IPS-NIHi7 (cell line): ENCODE measurements around the gene NR5A2.

Source experiments
- DNase-seq: peaks from one replicate; pipeline ENCODE4 v3.0.0; 2012; ENCODE audit warnings: mixed read lengths; ENCODE audit errors: extremely low spot score

NR5A2 gene

DNA sequence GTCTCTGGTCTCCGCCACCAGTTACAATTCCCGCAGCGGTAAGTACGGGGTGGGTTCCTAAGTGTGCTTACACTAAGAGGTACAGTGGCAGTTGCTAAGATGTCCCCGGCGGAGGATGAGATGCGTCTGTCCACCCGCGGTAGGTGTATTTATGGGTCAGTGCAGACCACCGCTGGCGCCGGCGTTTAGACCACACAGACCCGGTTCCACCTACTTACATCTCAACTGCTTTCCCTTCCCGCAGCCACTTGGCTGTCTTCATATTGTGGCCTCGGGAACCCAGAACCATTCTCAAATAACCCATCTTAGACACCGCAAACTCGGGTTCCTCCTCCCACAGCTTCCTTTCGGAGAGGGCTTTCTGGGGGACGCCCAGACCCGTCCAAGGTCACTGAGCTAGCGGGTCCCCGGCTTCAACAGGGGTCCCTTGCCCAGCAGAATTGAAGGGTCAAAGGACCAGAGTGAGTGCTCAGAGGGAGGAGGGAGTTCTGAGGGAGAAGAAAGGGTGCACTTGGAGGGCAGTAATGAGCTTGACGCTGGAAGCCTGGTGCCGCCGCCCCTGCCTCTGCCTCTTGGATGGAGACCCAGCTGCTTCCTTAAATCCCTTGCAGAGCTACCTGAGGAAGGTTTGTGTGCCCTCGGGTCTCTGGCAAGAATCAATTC lies 8.6 kb downstream of the NR5A2 start:
- peak; percentile 41 for DNase-seq

GRCh38 chr1:200036619-200037270 lies 9.2 kb downstream of the NR5A2 start:
- no peak for DNase-seq

DNA sequence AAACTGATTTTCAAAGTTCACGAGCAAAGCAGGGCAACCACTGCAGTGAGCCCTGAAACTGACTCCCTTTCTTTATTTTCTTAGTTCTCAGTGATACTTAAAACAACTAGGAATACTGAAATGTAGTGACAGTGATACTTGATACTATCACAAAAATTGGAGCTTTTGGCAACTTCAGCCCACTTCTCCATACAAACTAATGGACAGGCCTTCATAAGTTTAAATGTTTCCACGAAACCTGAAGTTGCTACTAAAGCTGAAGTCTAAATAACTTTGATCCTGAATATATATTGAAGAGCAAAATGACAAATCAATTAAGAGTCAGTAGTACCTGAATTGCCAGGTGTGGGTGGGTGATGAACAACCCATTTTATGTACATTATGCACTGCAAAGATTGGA lies 10.0 kb downstream of the NR5A2 start:
- DNase-seq = no peak

DNA sequence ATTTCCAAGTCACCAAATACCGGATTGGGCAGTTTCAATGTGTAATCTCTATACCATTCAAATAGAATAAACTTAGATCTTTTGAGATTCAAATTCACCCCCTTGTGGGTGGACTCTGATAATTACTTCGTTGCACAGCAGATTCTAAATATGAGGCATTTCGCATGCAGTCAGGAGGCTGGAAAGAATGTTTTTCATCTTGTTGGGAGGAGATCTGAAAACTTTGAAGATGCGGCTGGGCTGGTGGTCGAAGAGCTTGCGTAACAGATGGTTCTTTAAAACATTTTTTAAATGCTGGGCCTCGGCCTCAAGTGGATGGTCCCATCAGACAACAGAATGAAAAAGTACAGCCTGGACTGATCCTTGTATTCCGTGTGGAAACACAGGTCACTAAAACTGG lies 10.4 kb downstream of the NR5A2 start:
- no peak for DNase-seq

DNA sequence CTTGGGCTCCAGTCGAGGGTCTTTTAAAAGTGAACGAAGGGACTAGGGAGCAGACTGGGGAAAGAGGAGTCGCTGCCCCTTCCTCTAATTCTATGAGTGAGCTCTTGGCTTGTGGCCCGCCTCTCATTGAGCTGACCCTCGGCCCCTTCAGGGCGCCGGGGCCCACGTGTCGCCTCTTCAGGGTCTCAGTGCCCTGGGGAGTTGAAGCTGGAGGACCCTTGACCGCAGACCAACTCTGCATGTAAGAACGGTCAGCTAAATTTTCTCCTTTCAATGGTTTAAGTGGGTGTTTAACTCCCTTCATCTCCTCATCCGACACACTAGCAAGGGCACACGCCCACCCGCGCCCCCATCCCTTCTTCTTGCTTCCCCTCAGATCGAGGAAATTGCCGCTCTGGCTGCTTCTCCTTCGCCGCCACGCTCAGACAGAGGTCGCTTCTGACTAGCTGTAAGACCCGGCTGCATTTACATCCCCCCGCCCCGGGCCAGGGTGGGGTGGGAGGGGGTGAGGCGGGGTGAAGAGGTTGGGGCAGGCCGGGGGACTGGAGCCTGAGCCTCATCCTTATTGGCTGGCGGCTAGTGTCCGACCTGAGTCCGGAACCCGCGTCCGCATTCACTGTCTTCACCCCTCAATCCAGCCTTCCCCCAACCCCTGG lies 10.9 kb downstream of the NR5A2 start:
- DNase-seq = peak; percentile 90

GRCh38 chr1:200038981-200039848 lies 11.7 kb downstream of the NR5A2 start:
- DNase-seq = peak; percentile 63

DNA sequence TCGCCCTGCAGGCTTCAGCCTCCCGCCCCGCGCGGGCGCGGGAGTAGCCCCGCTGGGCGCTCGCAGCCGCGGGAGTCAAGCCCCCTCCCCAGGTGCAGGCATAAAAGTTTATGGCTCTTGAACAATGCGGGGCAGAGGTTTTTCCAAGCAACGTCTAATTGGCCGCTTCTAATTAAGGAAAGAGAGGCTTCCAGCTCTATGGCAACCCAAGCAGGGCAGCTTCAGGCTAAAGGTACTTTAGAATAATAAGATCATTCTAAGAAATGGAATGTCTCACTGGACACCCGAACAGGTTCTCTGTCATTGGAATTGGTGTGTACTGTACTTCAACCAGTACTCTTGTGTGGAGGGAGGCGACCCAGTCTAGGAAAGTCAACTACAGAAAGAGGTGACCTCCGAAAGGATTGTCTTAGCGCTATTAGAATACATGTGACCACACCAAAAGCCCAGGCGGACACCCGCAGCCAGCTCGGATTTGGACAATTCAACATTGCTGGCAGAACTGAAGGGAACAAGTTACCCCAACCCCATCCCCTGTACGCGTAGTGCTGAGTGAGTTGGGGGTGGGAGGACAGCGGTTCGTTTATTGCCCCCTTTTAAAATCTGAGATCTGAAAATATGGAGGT lies 12.5 kb downstream of the NR5A2 start:
- no peak for DNase-seq

- peak; percentile 48 for DNase-seq
Observed at GRCh38 chr1:200040481-200041138, 13.1 kb downstream of the NR5A2 start.

- no peak for DNase-seq
Observed at GRCh38 chr1:200041337-200042118, 14.0 kb downstream of the NR5A2 start.

DNA sequence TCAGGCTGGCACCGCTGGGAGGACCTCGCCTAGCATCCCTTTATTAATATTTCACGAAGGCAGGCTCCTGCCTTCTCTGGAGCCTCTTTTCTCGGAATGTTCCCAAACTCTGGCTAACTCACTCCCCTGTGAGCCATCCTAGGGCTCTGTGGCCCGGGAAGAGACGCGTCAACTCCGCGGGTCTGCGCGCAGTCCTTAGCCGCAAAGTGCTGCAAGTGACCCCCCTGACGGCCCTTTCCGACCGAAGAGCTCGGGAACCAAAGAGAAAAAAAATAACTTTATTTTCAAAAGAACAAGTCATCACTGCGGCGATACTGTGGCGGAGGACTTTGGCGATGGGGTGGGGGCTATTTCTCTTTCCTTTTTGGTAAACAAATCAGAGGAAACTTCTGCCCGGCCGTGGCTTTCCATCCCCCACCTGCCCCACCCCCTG lies 14.6 kb downstream of the NR5A2 start:
- DNase-seq = no peak

GRCh38 chr1:200042552-200043335 lies 15.2 kb downstream of the NR5A2 start:
- DNase-seq = peak; percentile 35

DNA sequence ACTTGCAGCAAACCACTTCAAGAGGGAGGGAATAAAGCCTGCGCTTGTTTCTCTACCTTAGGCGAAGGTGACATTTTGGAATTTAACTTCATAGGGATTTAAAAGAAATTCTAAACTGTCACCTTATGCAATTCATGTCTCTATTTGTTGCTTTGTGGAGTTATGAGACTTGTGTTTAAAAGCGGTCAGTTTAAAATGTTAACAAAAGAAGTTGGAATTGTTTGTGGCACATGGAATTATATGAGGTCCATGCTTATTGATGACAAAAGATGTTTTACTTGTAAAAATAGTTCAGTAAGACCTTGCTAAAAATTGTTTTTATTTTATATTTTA lies 15.8 kb downstream of the NR5A2 start:
- no peak for DNase-seq

GRCh38 chr1:200046115-200046514 lies 18.6 kb downstream of the NR5A2 start:
- no peak for DNase-seq

DNA sequence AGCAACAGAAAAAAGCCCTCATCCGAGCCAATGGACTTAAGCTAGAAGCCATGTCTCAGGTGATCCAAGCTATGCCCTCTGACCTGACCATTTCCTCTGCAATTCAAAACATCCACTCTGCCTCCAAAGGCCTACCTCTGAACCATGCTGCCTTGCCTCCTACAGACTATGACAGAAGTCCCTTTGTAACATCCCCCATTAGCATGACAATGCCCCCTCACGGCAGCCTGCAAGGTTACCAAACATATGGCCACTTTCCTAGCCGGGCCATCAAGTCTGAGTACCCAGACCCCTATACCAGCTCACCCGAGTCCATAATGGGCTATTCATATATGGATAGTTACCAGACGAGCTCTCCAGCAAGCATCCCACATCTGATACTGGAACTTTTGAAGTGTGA lies 20.7 kb downstream of the NR5A2 start:
- peak; percentile 73 for DNase-seq

DNA sequence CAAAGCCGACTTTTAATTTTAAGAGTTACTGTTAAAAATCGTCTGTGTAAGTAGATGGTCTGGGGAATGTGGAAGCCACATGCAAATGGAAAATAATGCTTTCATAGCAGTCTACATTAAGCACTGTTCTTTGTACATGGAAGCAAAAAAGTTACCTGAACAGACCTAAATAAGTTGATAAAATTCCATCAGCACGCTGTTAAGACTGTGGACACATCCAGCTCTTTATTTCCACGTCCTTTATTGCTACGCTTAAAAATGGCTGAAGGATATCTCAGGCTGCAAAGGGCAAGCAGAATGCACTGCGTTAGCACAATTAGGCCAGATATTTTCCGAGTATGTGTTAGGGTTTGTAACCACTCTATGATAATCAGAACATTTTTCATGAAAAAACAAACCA lies 22.3 kb downstream of the NR5A2 start:
- DNase-seq = no peak

DNA sequence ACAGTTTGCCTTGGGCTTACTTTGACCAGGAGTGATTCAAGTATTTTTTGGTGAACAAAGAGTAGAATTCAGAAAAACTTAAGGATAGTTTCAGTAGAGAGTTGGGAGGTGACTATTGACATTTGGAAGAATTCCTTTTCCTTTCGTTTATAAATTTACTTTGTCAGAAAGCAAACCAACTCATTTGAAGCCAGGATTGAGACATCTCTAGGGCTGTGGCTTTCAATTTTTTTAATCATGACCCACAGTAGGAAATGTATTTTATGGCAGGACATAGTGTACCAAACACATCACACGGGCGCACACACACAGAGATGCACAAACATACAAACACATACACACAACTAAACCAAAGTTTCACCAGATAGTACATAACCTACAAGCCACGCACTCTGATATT lies 24.1 kb downstream of the NR5A2 start:
- no peak for DNase-seq

GRCh38 chr1:200053091-200053490 lies 25.6 kb downstream of the NR5A2 start:
- no peak for DNase-seq

GRCh38 chr1:200053646-200054045 lies 26.1 kb downstream of the NR5A2 start:
- no peak for DNase-seq

GRCh38 chr1:200058341-200058740 lies 30.8 kb downstream of the NR5A2 start:
- no peak for DNase-seq

DNA sequence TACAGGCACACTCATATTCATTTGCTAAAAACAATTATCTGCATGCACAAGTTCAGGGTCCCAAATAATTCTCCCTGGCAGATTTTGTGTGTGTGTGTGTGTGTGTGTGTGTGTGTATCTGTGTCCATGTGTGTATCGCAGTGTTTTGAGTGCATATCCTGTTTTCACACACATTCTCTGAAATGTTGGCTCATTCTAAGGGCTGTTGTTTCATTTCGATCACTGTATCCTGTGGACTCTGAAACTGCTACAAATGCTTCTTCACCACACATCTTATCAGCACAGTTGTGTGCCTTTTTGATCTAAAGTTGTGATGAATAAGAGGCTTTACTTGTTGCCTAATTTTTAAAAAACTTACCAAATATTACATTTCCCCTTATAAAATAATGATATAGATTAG lies 34.6 kb downstream of the NR5A2 start:
- no peak for DNase-seq
